ENCODE measurements around the gene UROS. TPM values are rescaled to one million over a fixed set of nuclear protein-coding genes. Genes with fewer than 3 reads are reported as not detected.

Gene UROS
- total RNA-seq, 1 experiment from 2014 or later: 48.7 TPM

DNA sequence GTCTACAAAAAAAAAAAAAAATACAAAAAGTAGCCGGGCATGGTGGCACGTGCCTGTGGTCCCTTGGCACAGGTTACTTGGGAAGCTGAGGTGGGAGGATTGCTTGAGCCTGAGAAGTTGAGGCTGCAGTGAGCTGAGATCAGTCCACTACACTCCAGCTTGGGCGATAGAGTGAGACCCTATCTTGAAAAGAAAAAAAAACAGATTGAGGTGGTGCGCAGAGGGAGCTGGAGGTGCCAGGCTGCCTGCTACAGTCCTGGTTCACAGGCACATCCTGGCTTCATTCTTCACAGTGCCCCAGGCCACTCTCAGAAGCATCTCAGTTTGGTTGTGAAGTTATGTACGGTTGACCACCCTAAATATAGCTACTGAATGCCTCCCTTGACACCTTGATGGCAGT is 52.2 kb downstream of the UROS start (continued):
- TF ChIP-seq AR (CRISPR knock-in tag; IDR thresholded peaks at IDR 0.05) (no peak), FOXK1 (CRISPR knock-in tag; IDR thresholded peaks at IDR 0.05) (no peak), JAZF1 (CRISPR knock-in tag; IDR thresholded peaks at IDR 0.05) (no peak), ZMAT4 (CRISPR knock-in tag; IDR thresholded peaks at IDR 0.05) (no peak), ZNF671 (CRISPR knock-in tag; IDR thresholded peaks at IDR 0.05) (no peak)
- TF ChIP-seq, protein P1, sequence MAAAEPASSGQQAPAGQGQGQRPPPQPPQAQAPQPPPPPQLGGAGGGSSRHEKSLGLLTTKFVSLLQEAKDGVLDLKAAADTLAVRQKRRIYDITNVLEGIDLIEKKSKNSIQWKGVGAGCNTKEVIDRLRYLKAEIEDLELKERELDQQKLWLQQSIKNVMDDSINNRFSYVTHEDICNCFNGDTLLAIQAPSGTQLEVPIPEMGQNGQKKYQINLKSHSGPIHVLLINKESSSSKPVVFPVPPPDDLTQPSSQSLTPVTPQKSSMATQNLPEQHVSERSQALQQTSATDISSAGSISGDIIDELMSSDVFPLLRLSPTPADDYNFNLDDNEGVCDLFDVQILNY (CRISPR knock-in tag; IDR thresholded peaks at IDR 0.05): no peak

GRCh38 chr10:125769175-125769574 is 53.9 kb downstream of the UROS start:
- Mint-ChIP-seq H3K4me3 (no peak overlapping the region), H3K9me3 (no peaks in the 10 kb centered on the region), H3K27me3 (ENCODE audit: low read depth) (no peaks in the 10 kb centered on the region), H3K4me1 (no peaks in the 10 kb centered on the region), H3K36me3 (peaks cover 10% of the 10 kb centered on the region), H3K27ac (no peak overlapping the region)
- no peak for ATAC-seq
- TF ChIP-seq ZBTB21 (CRISPR knock-in tag; IDR thresholded peaks at IDR 0.05; ENCODE audit: borderline replicate concordance): no peak
- TF ChIP-seq EMX1 (CRISPR knock-in tag; IDR thresholded peaks at IDR 0.05): no peak
- TF ChIP-seq, protein P2, sequence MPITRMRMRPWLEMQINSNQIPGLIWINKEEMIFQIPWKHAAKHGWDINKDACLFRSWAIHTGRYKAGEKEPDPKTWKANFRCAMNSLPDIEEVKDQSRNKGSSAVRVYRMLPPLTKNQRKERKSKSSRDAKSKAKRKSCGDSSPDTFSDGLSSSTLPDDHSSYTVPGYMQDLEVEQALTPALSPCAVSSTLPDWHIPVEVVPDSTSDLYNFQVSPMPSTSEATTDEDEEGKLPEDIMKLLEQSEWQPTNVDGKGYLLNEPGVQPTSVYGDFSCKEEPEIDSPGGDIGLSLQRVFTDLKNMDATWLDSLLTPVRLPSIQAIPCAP (CRISPR knock-in tag; IDR thresholded peaks at IDR 0.05): no peak
- no peak for TF ChIP-seq PRRX2 (CRISPR knock-in tag; IDR thresholded peaks at IDR 0.05)
- TF ChIP-seq, protein P3, sequence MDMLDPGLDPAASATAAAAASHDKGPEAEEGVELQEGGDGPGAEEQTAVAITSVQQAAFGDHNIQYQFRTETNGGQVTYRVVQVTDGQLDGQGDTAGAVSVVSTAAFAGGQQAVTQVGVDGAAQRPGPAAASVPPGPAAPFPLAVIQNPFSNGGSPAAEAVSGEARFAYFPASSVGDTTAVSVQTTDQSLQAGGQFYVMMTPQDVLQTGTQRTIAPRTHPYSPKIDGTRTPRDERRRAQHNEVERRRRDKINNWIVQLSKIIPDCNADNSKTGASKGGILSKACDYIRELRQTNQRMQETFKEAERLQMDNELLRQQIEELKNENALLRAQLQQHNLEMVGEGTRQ (CRISPR knock-in tag; IDR thresholded peaks at IDR 0.05): no peak
- TF ChIP-seq MAX (CRISPR knock-in tag; IDR thresholded peaks at IDR 0.05): no peak
- TF ChIP-seq JAZF1 (CRISPR knock-in tag; IDR thresholded peaks at IDR 0.05): no peak
- no peak for TF ChIP-seq JUN (CRISPR knock-in tag; IDR thresholded peaks at IDR 0.05)
- TF ChIP-seq ZNF219 (CRISPR knock-in tag; IDR thresholded peaks at IDR 0.05; ENCODE audit: borderline replicate concordance): no peak
- no peak for TF ChIP-seq NFATC4 (CRISPR knock-in tag; IDR thresholded peaks at IDR 0.05)
- TF ChIP-seq CREM (CRISPR knock-in tag; IDR thresholded peaks at IDR 0.05): no peak
- TF ChIP-seq, protein P4, sequence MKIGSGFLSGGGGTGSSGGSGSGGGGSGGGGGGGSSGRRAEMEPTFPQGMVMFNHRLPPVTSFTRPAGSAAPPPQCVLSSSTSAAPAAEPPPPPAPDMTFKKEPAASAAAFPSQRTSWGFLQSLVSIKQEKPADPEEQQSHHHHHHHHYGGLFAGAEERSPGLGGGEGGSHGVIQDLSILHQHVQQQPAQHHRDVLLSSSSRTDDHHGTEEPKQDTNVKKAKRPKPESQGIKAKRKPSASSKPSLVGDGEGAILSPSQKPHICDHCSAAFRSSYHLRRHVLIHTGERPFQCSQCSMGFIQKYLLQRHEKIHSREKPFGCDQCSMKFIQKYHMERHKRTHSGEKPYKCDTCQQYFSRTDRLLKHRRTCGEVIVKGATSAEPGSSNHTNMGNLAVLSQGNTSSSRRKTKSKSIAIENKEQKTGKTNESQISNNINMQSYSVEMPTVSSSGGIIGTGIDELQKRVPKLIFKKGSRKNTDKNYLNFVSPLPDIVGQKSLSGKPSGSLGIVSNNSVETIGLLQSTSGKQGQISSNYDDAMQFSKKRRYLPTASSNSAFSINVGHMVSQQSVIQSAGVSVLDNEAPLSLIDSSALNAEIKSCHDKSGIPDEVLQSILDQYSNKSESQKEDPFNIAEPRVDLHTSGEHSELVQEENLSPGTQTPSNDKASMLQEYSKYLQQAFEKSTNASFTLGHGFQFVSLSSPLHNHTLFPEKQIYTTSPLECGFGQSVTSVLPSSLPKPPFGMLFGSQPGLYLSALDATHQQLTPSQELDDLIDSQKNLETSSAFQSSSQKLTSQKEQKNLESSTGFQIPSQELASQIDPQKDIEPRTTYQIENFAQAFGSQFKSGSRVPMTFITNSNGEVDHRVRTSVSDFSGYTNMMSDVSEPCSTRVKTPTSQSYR (CRISPR knock-in tag; IDR thresholded peaks at IDR 0.05): no peak
- TF ChIP-seq ZSCAN18 (CRISPR knock-in tag; IDR thresholded peaks at IDR 0.05): no peak
- POLR2A ChIA-PET: no interaction called here
- CTCF ChIA-PET: no interaction called here
- DNase-seq (ENCODE audit: low spot score): no peak

All from WTC11 (cell line).